ENCODE data around the gene ATP8A2.

The ATP8A2 gene

GRCh38 chr13:25421612-25422011 lies 49.8 kb downstream of the ATP8A2 start:
- no peak for DNase-seq (ENCODE audit: low read depth)
- H3K4me3 ChIP-seq (ENCODE audit: control insufficient read depth, low read depth, low read length), result no peak overlapping the region
- TF ChIP-seq CTCF (conservative IDR thresholded peaks at IDR 0.05; ENCODE audit: control insufficient read depth, insufficient read depth, low read depth, low read length), result no peak

- H3K4me3 ChIP-seq (ENCODE audit: control insufficient read depth, low read depth, low read length), result no peak overlapping the region
- TF ChIP-seq CTCF (conservative IDR thresholded peaks at IDR 0.05; ENCODE audit: control insufficient read depth, insufficient read depth, low read depth, low read length), result no peak
- no peak for DNase-seq (ENCODE audit: low read depth)
Observed at GRCh38 chr13:25422153-25422552, 50.4 kb downstream of the ATP8A2 start.

- no peak overlapping the region for H3K4me3 ChIP-seq (ENCODE audit: control insufficient read depth, low read depth, low read length)
- no peak for TF ChIP-seq CTCF (conservative IDR thresholded peaks at IDR 0.05; ENCODE audit: control insufficient read depth, insufficient read depth, low read depth, low read length)
- DNase-seq (ENCODE audit: low read depth), result no peak
Observed at GRCh38 chr13:25423831-25424230, 52.1 kb downstream of the ATP8A2 start.

GRCh38 chr13:25429466-25429865 lies 57.7 kb downstream of the ATP8A2 start:
- DNase-seq (ENCODE audit: low read depth), result no peak
- H3K4me3 ChIP-seq (ENCODE audit: control insufficient read depth, low read depth, low read length), result no peak overlapping the region
- TF ChIP-seq CTCF (conservative IDR thresholded peaks at IDR 0.05; ENCODE audit: control insufficient read depth, insufficient read depth, low read depth, low read length), result no peak

GRCh38 chr13:25432691-25433090 lies 60.9 kb downstream of the ATP8A2 start:
- no peak for DNase-seq (ENCODE audit: low read depth)
- TF ChIP-seq CTCF (conservative IDR thresholded peaks at IDR 0.05; ENCODE audit: control insufficient read depth, insufficient read depth, low read depth, low read length), result no peak
- no peak overlapping the region for H3K4me3 ChIP-seq (ENCODE audit: control insufficient read depth, low read depth, low read length)

- no peak for TF ChIP-seq CTCF (conservative IDR thresholded peaks at IDR 0.05; ENCODE audit: control insufficient read depth, insufficient read depth, low read depth, low read length)
- H3K4me3 ChIP-seq (ENCODE audit: control insufficient read depth, low read depth, low read length), result no peak overlapping the region
- DNase-seq (ENCODE audit: low read depth), result no peak
Observed at GRCh38 chr13:25440061-25440460, 68.3 kb downstream of the ATP8A2 start.

GRCh38 chr13:25446261-25446660 lies 74.5 kb downstream of the ATP8A2 start:
- DNase-seq (ENCODE audit: low read depth), result no peak

More at GRCh38 chr13:25446261-25446660, 74.5 kb downstream of the ATP8A2 start:
- TF ChIP-seq CTCF (conservative IDR thresholded peaks at IDR 0.05; ENCODE audit: control insufficient read depth, insufficient read depth, low read depth, low read length), result no peak
- H3K4me3 ChIP-seq (ENCODE audit: control insufficient read depth, low read depth, low read length), result no peak overlapping the region
